Endothelial cell of umbilical vein (primary cell): ENCODE results near the gene EFHC1.
A peak's percentile ranks its signal among the peaks of the same experiment; 100 is the strongest.

Source experiments
- CTCF ChIP-seq, 2 donors: IDR thresholded peaks; 1 replicate in 1 of 2; 2 replicates in 1 of 2; pipeline ENCODE4 v1.5.1; 2011; ENCODE audit warnings: low read length in 2 of 2, mild to moderate bottlenecking in 2 of 2, moderate library complexity in 2 of 2, control low read depth in 1 of 2, inconsistent platforms in 1 of 2, low read depth in 1 of 2; ENCODE audit not compliant: insufficient read depth in 1 of 2; ENCODE audit errors: extremely low read depth in 1 of 2
- FOS ChIP-seq: IDR thresholded peaks from 2 replicates; pipeline ENCODE4 v1.6.1; 2011; ENCODE audit warnings: mild to moderate bottlenecking, low read length, moderate library complexity, borderline replicate concordance; ENCODE audit not compliant: insufficient read depth
- MYC ChIP-seq: IDR thresholded peaks from one replicate; pipeline ENCODE4 v1.6.1; 2011; ENCODE audit warnings: mild to moderate bottlenecking, low read depth, low read length
- POLR2A ChIP-seq: IDR thresholded peaks from 2 replicates; pipeline ENCODE4 v1.6.1; 2012; ENCODE audit warnings: low read depth, mild to moderate bottlenecking, control low read depth, low read length
- POLR2AphosphoS5 ChIP-seq: IDR thresholded peaks from 2 replicates; pipeline ENCODE4 v1.6.1; 2012; ENCODE audit warnings: low read depth, mild to moderate bottlenecking, control low read depth, low read length, moderate library complexity; ENCODE audit not compliant: insufficient read depth

- TF ChIP-seq POLR2A (no peak), FOS (no peak), CTCF (IDR thresholded peaks at IDR 0.05; ENCODE audit: extremely low read depth in 1 of 2, insufficient read depth in 1 of 2, low read depth in 1 of 2, low read length in 2 of 2) (no peak), POLR2AphosphoS5 (peak; percentile 23), MYC (no peak)
These were observed 76.5 kb downstream of the EFHC1 start for GRCh38 chr6:52496631-52497030.
